MM.1S (cell line): ENCODE data around the gene TMOD4.

Experiments
- EZH2 ChIP-seq: fragments of 300-600 bp; sonication (generic); optimal IDR thresholded peaks from 2 replicates; pipeline ENCODE3; 2017; ENCODE audit warnings: low read depth, mild to moderate bottlenecking, antibody characterized with exemption, low read length, mixed read lengths
- TF ChIP-seq, protein P1 (sequence below): fragments of 300-600 bp; sonication (generic); IDR thresholded peaks from 2 replicates; pipeline ENCODE4 v1.5.1; 2016; ENCODE audit warnings: antibody characterized with exemption, low read length, mixed read lengths

DNA sequence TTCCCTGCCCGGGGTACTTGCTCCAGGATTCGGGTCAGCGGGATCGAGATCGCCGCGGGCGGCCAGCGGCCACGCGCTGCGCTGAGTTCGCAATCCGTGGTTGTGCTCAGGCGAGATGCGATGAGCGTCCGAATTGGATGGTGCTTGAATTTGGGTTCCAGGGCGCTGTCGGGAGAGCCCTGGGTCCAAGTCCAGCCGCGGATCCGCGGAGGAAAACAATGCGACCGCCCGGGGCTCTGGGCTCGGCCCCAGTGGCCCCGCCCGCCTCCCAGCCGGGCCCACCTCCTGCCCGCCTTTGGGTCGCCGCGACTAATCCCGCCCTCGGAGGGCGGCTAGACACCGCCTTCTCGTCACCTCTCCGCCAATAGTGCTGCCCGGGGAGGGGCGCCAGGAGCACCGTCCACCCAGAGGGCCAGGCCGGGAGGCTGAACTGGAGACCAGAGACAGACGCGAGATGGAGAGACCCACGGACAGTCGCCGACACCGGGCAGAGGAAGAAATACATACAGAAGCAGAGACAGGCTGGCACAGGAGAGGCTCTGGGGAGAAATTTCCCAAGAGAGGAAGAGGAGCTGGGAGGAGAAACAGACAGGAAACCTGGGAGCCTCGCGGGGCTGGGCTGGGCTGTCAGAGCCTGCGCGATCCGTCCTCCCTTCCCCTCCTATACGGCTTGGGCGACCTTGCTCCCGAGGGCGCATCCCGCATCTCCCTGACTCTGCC, 29.2 kb downstream of the TMOD4 start, which contains the start of gene SEMA6C:
- TF ChIP-seq, protein P1, sequence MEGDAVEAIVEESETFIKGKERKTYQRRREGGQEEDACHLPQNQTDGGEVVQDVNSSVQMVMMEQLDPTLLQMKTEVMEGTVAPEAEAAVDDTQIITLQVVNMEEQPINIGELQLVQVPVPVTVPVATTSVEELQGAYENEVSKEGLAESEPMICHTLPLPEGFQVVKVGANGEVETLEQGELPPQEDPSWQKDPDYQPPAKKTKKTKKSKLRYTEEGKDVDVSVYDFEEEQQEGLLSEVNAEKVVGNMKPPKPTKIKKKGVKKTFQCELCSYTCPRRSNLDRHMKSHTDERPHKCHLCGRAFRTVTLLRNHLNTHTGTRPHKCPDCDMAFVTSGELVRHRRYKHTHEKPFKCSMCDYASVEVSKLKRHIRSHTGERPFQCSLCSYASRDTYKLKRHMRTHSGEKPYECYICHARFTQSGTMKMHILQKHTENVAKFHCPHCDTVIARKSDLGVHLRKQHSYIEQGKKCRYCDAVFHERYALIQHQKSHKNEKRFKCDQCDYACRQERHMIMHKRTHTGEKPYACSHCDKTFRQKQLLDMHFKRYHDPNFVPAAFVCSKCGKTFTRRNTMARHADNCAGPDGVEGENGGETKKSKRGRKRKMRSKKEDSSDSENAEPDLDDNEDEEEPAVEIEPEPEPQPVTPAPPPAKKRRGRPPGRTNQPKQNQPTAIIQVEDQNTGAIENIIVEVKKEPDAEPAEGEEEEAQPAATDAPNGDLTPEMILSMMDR = no peak
- no peak for TF ChIP-seq EZH2
